H1 (cell line): Measurements from ENCODE around the gene OBSCN. TPM values are rescaled to one million over a fixed set of nuclear protein-coding genes. Genes with fewer than 3 reads are reported as not detected.

Source experiments
- CTCF ChIA-PET: fragments of 300-600 bp; sonication (Branson Sonifier 250); formaldehyde crosslinking; loops from one replicate; lab custom pipeline; 2021; ENCODE audit not compliant: partially characterized antibody; lab: Charles Lee
- POLR2A ChIA-PET: fragments of 300-600 bp; sonication (Branson Sonifier 250); formaldehyde crosslinking; loops from one replicate; lab custom pipeline; 2021; ENCODE audit warnings: inconsistent platforms; ENCODE audit not compliant: partially characterized antibody; lab: Charles Lee
- DNase-seq, 2 experiments: peaks; one replicate each; pipeline versions ENCODE4 v3.0.0 to v3.0.0-alpha.2; 2010 to 2022; ENCODE audit warnings: low spot score in 2 of 2, low read depth in 1 of 2, mixed read lengths in 1 of 2
- FAIRE-seq: peaks from 2 replicates; lab custom pipeline; 2011; peaks lifted over from hg19 to GRCh38; lab: Jason Lieb, UNC
- H2AFZ ChIP-seq: 2 replicates; pipeline ENCODE4 v1.8.1; 2012; ENCODE audit warnings: low read length, inconsistent platforms
- H2AK5ac ChIP-seq: 2 replicates; pipeline ENCODE4 v1.6.1; 2013; ENCODE audit warnings: low read depth, low read length
- H2BK120ac ChIP-seq: replicated peaks from 2 replicates; pipeline ENCODE3; 2013; ENCODE audit warnings: low read depth, low read length, inconsistent platforms
- H2BK12ac ChIP-seq: 2 replicates; pipeline ENCODE4 v1.6.1; 2013; ENCODE audit warnings: low read depth, low read length
- H2BK15ac ChIP-seq: 2 replicates; pipeline ENCODE4 v1.6.1; 2013; ENCODE audit warnings: low read length
- H2BK20ac ChIP-seq: 2 replicates; pipeline ENCODE4 v1.6.1; 2013; ENCODE audit warnings: low read length
- H2BK5ac ChIP-seq: 2 replicates; pipeline ENCODE4 v1.6.1; 2013; ENCODE audit warnings: low read depth, low read length
- H3K14ac ChIP-seq: 2 replicates; pipeline ENCODE4 v1.6.1; 2013; ENCODE audit warnings: inconsistent platforms; ENCODE audit not compliant: insufficient read length
- H3K18ac ChIP-seq: 2 replicates; pipeline ENCODE4 v1.6.1; 2013; ENCODE audit warnings: low read length; ENCODE audit errors: extremely low read depth
- H3K23ac ChIP-seq: 2 replicates; pipeline ENCODE4 v1.6.1; 2013; ENCODE audit warnings: inconsistent platforms; ENCODE audit not compliant: insufficient read length
- H3K23me2 ChIP-seq: 2 replicates; pipeline ENCODE4 v1.6.1; 2013; ENCODE audit warnings: low read depth, low read length
- H3K27ac ChIP-seq: 2 replicates; pipeline ENCODE4 v1.6.1; 2011; ENCODE audit warnings: low read depth, low read length, inconsistent platforms
- H3K27me3 ChIP-seq, 4 experiments: replicated peaks in 1 of 4; 1 replicate in 1 of 4; 2 replicates in 3 of 4; pipeline versions ENCODE4 v1.6.1 to v1.8.1; 2011 to 2013; ENCODE audit warnings: low read length in 3 of 4, mild to moderate bottlenecking in 3 of 4, inconsistent platforms in 2 of 4, mixed read lengths in 2 of 4, moderate library complexity in 1 of 4; ENCODE audit not compliant: control insufficient read depth in 3 of 4, insufficient read depth in 3 of 4; ENCODE audit errors: extremely low read depth in 1 of 4
- H3K36me3 ChIP-seq, 4 experiments: 2 replicates each; pipeline versions ENCODE4 v1.6.1 to v1.8.1; 2011 to 2013; ENCODE audit warnings: mild to moderate bottlenecking in 4 of 4, low read length in 3 of 4, moderate library complexity in 2 of 4, control low read depth in 1 of 4, inconsistent platforms in 1 of 4; ENCODE audit not compliant: insufficient read depth in 4 of 4, control insufficient read depth in 2 of 4
- H3K4ac ChIP-seq: replicated peaks from 2 replicates; pipeline ENCODE3; 2013; ENCODE audit warnings: low read length, low read depth, mixed read lengths, inconsistent platforms; ENCODE audit not compliant: insufficient read length
- H3K4me1 ChIP-seq, 4 experiments: replicated peaks in 1 of 4; 1 replicate in 1 of 4; 2 replicates in 3 of 4; pipeline versions ENCODE4 v1.6.1 to v1.8.1; 2011 to 2013; ENCODE audit warnings: low read length in 3 of 4, inconsistent platforms in 2 of 4, mixed read lengths in 1 of 4; ENCODE audit not compliant: insufficient read depth in 4 of 4, control insufficient read depth in 3 of 4
- H3K4me2 ChIP-seq, 2 experiments: 2 replicates each; pipeline versions ENCODE4 v1.6.1 to v1.8.1; 2011 to 2013; ENCODE audit warnings: low read depth in 2 of 2, low read length in 2 of 2, control low read depth in 1 of 2, inconsistent platforms in 1 of 2, mild to moderate bottlenecking in 1 of 2; ENCODE audit not compliant: insufficient read depth in 1 of 2
- H3K4me3 ChIP-seq, 4 experiments: fragments of 200-600, 300-600 bp in 1 of 4; sonication (generic), shearing (Covaris generic), sonication (Bioruptor Twin) in 1 of 4; 2 replicates each; pipeline versions ENCODE4 v1.5.1 to v1.8.1; 2011 to 2016; ENCODE audit warnings: low read length in 4 of 4, low read depth in 3 of 4, control low read depth in 2 of 4, inconsistent platforms in 2 of 4, mild to moderate bottlenecking in 2 of 4, mixed read lengths in 1 of 4, moderate library complexity in 1 of 4; ENCODE audit not compliant: insufficient read depth in 2 of 4; ENCODE audit errors: extremely low read depth in 1 of 4
- H3K56ac ChIP-seq: replicated peaks from 2 replicates; pipeline ENCODE3; 2013; ENCODE audit warnings: low read depth, mild to moderate bottlenecking, mixed read lengths, low read length, inconsistent platforms; ENCODE audit not compliant: insufficient read length
- H3K79me1 ChIP-seq: 2 replicates; pipeline ENCODE4 v1.6.1; 2013; ENCODE audit warnings: low read depth, low read length, control low read depth
- H3K79me2 ChIP-seq, 2 experiments: 2 replicates each; pipeline versions ENCODE4 v1.6.1 to v1.8.1; 2012 to 2013; ENCODE audit warnings: low read length in 2 of 2, mild to moderate bottlenecking in 2 of 2, inconsistent platforms in 1 of 2; ENCODE audit not compliant: insufficient read depth in 2 of 2, control insufficient read depth in 1 of 2
- H3K9ac ChIP-seq, 4 experiments: replicated peaks in 1 of 4; 1 replicate in 1 of 4; 2 replicates in 3 of 4; pipeline versions ENCODE4 v1.6.1 to v1.8.1; 2011 to 2013; ENCODE audit warnings: low read depth in 3 of 4, low read length in 3 of 4, control low read depth in 2 of 4, mild to moderate bottlenecking in 2 of 4, moderate library complexity in 2 of 4, inconsistent platforms in 1 of 4; ENCODE audit errors: extremely low read depth in 1 of 4
- H3K9me3 ChIP-seq, 2 experiments: 2 replicates each; pipeline versions ENCODE4 v1.6.1 to v1.8.1; 2012 to 2013; ENCODE audit warnings: mild to moderate bottlenecking in 2 of 2, moderate library complexity in 2 of 2, control low read depth in 1 of 2, inconsistent platforms in 1 of 2, low read depth in 1 of 2, low read length in 1 of 2, mixed read lengths in 1 of 2; ENCODE audit not compliant: insufficient read depth in 2 of 2
- H4K20me1 ChIP-seq, 2 experiments: replicated peaks in 1 of 2; 2 replicates each; pipeline versions ENCODE3 to v1.8.1; 2011 to 2013; ENCODE audit warnings: inconsistent platforms in 2 of 2, low read length in 2 of 2, mild to moderate bottlenecking in 1 of 2; ENCODE audit not compliant: insufficient read depth in 2 of 2, control insufficient read depth in 1 of 2
- H4K5ac ChIP-seq: 2 replicates; pipeline ENCODE4 v1.6.1; 2013; ENCODE audit warnings: low read length, low read depth, mixed read lengths, inconsistent platforms; ENCODE audit not compliant: insufficient read length
- H4K8ac ChIP-seq: 2 replicates; pipeline ENCODE4 v1.8.0; 2013; ENCODE audit warnings: mild to moderate bottlenecking, moderate library complexity, low read length, inconsistent platforms; ENCODE audit not compliant: insufficient read depth; ENCODE audit errors: extremely low read depth
- H4K91ac ChIP-seq: replicated peaks from 2 replicates; pipeline ENCODE3; 2013; ENCODE audit warnings: low read length, mixed read lengths, inconsistent platforms; ENCODE audit not compliant: insufficient read length
- CBX5 ChIP-seq: fragments of 300-800, 300-1000 bp; sonication (generic); IDR thresholded peaks from 2 replicates; pipeline ENCODE4 v1.7.1; 2016; ENCODE audit warnings: antibody characterized with exemption, low read length, low read depth
- MAFK ChIP-seq: IDR thresholded peaks from 2 replicates; pipeline ENCODE4 v1.6.1; 2012; ENCODE audit warnings: low read depth, mild to moderate bottlenecking, improper control_type of control experiment, low read length
- SAP30 ChIP-seq: fragments of 300-600 bp; sonication (generic); IDR thresholded peaks from 2 replicates; pipeline ENCODE4 v1.7.1; 2012; ENCODE audit warnings: low read length, moderate library complexity, mild to moderate bottlenecking, inconsistent platforms; ENCODE audit not compliant: insufficient read depth, insufficient replicate concordance
- SRF ChIP-seq: IDR thresholded peaks from 2 replicates; pipeline ENCODE4 v1.6.1; 2011; ENCODE audit warnings: mild to moderate bottlenecking, low read depth, low read length, moderate library complexity
- TAF1 ChIP-seq: IDR thresholded peaks from 2 replicates; pipeline ENCODE4 v1.6.1; 2011; ENCODE audit warnings: mild to moderate bottlenecking, low read depth, low read length
- WGBS, 2 experiments: shearing (Covaris generic) in 1 of 2; methylation state at CpG; one replicate each; pipeline versions ENCODE4 v1.1.6 to v1.1.7; 2013 to 2015; ENCODE audit warnings: low lambda C conversion rate in 2 of 2, mixed read lengths in 2 of 2, inconsistent platforms in 1 of 2, low coverage in 1 of 2, missing lambda C conversion rate in 1 of 2; ENCODE audit not compliant: insufficient replicate concordance in 2 of 2, insufficient coverage in 1 of 2, insufficient read length in 1 of 2; ENCODE audit errors: extremely low coverage in 1 of 2, missing lambda C conversion rate in 1 of 2; 5-methylcytosine and 5-hydroxymethylcytosine counted together
- polyA plus RNA-seq, 7 experiments: library from polyadenylated mRNA; depleted of rRNA in 3 of 7; stranded (reverse) in 5 of 7; unstranded in 2 of 7; fragments of >200 nt in 5 of 7; fragments of 200-250 nt in 2 of 7; gene quantifications; 1 replicate in 5 of 7; 2 replicates in 1 of 7; 4 replicates in 1 of 7; pipeline versions ENCODE4 v1.2.1 to v1.2.3, GENCODE V29; 2011 to 2013; ENCODE audit warnings: missing spikeins in 2 of 7, mixed read lengths in 2 of 7
- total RNA-seq: library from RNA; stranded (reverse); fragmentation: NEBNext Ultra II Directional; extraction: Animal tissue kit (Norgen Biotek cat#: 25700); gene quantifications from 2 replicates; pipeline ENCODE4 v1.2.1, GENCODE V29; 2021

OBSCN gene
- total and polyA plus RNA-seq, 2 of the 8 experiments (the other 6 are each of a cell fraction or from before 2014, with no cell fraction given) = 7.5 to 28.4 TPM

GRCh38 chr1:228280106-228280901 lies 72.5 kb downstream of the OBSCN start:
- Histone ChIP-seq H2AK5ac (no peak overlapping the region), H3K36me3 (peaks cover 7 to 23% (median 13%) of the 10 kb centered on the region in 4 experiments; a peak in 6 of 8 replicates), H3K9me3 (no peaks in the 10 kb centered on the region), H3K23ac (no peak overlapping the region), H2BK5ac (no peak overlapping the region), H4K20me1 (peaks cover 3 to 4% of the 10 kb centered on the region in 2 experiments), H4K5ac (no peak overlapping the region)
- FAIRE-seq = no peak
- TF ChIP-seq SAP30 (no peak), CBX5 (no peak), TAF1 (no peak), MAFK (no peak), SRF (no peak)
- TF ChIP-seq, all 59 proteins: peak for 0
- no peak overlapping the region for H3K14ac ChIP-seq
- no peak overlapping the region for H4K91ac ChIP-seq
- no peak overlapping the region for H3K9ac ChIP-seq
- H3K4me2 ChIP-seq = no peak overlapping the region
- no peak overlapping the region for H2BK120ac ChIP-seq
- H3K27ac ChIP-seq = no peak overlapping the region
- H2AFZ ChIP-seq = no peak overlapping the region
- H3K56ac ChIP-seq = no peak overlapping the region
- no peaks in the 10 kb centered on the region for H3K79me1 ChIP-seq
- no peak overlapping the region for H2BK15ac ChIP-seq
- no peak overlapping the region for H3K18ac ChIP-seq
- CTCF ChIA-PET = interaction anchor here (0.9 to 1.7 kb wide), 3 partner anchors 10 to 29 kb away, joined by 3 to 4 read pairs (median 3); no protein-coding TSS in a partner anchor
- POLR2A ChIA-PET = no interaction called here
- H2BK20ac ChIP-seq = no peak overlapping the region
- peaks cover 7% of the 10 kb centered on the region; the same call in 1 of the 2 replicates for H3K23me2 ChIP-seq
- no peak for DNase-seq
- H3K4me1 ChIP-seq = peaks cover 0 to 7% (median 1%) of the 10 kb centered on the region in 4 experiments; a peak in 4 of 7 replicates
- no peak overlapping the region for H3K4ac ChIP-seq
- no peak overlapping the region for H3K4me3 ChIP-seq
- H2BK12ac ChIP-seq = no peak overlapping the region
- H4K8ac ChIP-seq = no peak overlapping the region
- H3K27me3 ChIP-seq = no peaks in the 10 kb centered on the region
- WGBS, 2 experiments = 93% methylated on average over 32 of the region's 48 CpGs; no CpG with 5 or more reads in 1 of the 2 experiments
- H3K79me2 ChIP-seq = no peaks in the 10 kb centered on the region
